ENCODE results near the gene FCGR3B.
"Not testable (repeated sequence)": the region's sequence is repeated elsewhere in the genome, so short reads cannot be mapped to it uniquely, and the experiment has no call there.

DNA sequence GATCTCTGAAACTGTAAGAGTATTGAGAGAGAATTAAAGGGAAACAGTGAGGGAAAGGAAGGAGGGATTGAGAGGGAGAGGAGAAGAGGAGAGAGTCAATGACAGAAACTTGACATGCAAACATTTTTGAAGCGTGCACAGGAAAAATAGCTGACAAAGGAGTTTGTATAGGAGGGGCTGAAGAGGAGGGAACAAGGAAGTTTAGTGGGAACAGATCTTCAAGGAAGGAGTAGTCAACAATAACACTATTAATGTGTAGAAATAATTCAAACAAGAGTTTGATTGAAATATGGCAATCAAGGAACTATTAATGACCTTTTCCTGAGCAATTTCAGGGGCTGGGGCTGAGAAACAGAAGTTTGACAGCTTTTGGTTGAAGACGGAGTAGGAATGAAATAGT lies 4.0 kb upstream of the FCGR3B start:
- not testable (repeated sequence) for TF ChIP-seq POLR2A (IDR thresholded peaks at IDR 0.05; ENCODE audit: low read depth, low read length); TAF1 (IDR thresholded peaks at IDR 0.05; ENCODE audit: low read depth, low read length); SPI1 (IDR thresholded peaks at IDR 0.05; ENCODE audit: low read depth, low read length); POLR2AphosphoS5 (IDR thresholded peaks at IDR 0.05; ENCODE audit: low read depth, low read length); PAX5 (IDR thresholded peaks at IDR 0.05; ENCODE audit: insufficient read depth, low read length, severe bottlenecking)

Data from GM12891 (cell line).